Upper lobe of left lung (tissue), 4 donors: ENCODE results near the gene KRT31.

ENCODE experiments used
- CTCF ChIP-seq, 6 experiments: fragments of 450-650 bp in 4 of 6; fragments of 200-600 bp in 2 of 6; sonication (generic) in 2 of 6; IDR thresholded peaks; one replicate each; pipeline ENCODE4 v1.5.1; 2016 to 2019; ENCODE audit warnings: antibody characterized with exemption in 6 of 6
- EP300 ChIP-seq, 4 donors: sonication (generic); formaldehyde crosslinking; IDR thresholded peaks; one replicate each; pipeline ENCODE4 v1.5.1; 2017; ENCODE audit warnings: antibody characterized with exemption in 4 of 4, control low read depth in 2 of 4
- POLR2A ChIP-seq, 4 donors: fragments of 450-650 bp; IDR thresholded peaks; one replicate each; pipeline ENCODE4 v1.5.1; 2016 to 2017; ENCODE audit warnings: antibody characterized with exemption in 4 of 4, mild to moderate bottlenecking in 2 of 4
- POLR2AphosphoS5 ChIP-seq, 2 donors: sonication (generic); formaldehyde crosslinking; IDR thresholded peaks; one replicate each; pipeline ENCODE4 v1.5.1; 2017; ENCODE audit warnings: antibody characterized with exemption in 2 of 2

- TF ChIP-seq POLR2AphosphoS5 (IDR thresholded peaks at IDR 0.05), result no peak
- TF ChIP-seq CTCF (IDR thresholded peaks at IDR 0.05), result no peak
- no peak for TF ChIP-seq POLR2A (IDR thresholded peaks at IDR 0.05)
- no peak for TF ChIP-seq EP300 (IDR thresholded peaks at IDR 0.05)
Observed at GRCh38 chr17:41393294-41393693, 4.1 kb downstream of the KRT31 start.
